Skeletal muscle cell (primary cell): Measurements from ENCODE around the gene BAHCC1.

Experiments
- DNase-seq: peaks from one replicate; pipeline ENCODE4 v3.0.0-alpha.2; 2010; ENCODE audit warnings: low read depth
- H3K4me3 ChIP-seq: 2 replicates; pipeline ENCODE4 v1.5.1; 2011; ENCODE audit warnings: low read depth, mild to moderate bottlenecking, control low read depth, low read length, moderate library complexity

Gene BAHCC1

DNA sequence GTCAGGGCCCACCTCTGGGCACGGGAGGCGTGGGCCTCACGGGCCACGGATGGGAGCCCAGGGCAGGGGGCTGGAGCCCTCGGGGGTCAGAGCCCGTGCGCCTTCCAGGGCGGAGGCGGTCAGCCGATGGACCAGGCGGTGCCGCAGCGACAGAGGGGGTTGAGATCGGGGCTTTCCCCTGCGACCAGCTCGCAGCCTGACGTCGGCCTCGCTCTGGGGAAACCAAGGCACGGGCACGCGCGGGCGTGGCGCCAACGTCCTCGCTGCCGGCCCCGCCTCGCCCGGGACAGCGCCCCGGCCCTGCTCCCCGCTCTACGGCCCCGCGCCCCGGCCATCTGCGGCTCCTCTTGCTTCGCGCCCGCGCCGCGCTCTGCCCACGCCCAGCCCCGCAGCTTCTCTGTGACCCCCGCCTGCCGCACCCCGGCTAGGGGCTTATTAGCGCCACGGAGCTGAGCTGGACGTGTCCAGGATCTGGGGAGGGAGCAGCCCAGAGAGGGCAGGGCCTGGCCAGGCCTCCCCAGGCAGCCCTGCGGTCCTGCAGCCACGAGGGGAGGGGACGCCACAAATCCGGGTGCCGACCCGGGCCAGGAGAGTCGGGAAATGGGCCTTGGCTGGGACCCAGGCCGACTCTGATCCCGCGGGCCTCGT lies 103.8 kb downstream of the BAHCC1 start:
- no peak overlapping the region for H3K4me3 ChIP-seq
- no peak for DNase-seq

DNA sequence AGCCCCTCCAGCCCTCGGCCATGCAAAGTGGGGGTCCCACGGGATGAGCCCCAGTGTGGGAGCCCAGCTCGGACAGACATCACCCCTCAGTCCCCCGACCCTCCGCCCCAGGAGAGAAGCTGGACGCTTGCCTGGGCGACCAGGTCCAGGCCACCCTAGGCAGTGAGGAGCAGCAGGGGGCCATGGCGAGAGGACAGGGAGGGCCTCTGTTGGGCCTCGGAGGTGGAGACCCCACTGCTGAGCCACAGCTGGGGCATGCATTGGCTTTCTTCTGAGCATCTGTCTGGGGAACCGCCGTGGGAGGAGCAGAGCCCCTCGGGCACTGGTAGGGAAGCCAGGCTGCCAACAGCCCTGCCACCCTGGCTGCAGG lies 104.3 kb downstream of the BAHCC1 start:
- H3K4me3 ChIP-seq, result no peak overlapping the region
- DNase-seq, result no peak

DNA sequence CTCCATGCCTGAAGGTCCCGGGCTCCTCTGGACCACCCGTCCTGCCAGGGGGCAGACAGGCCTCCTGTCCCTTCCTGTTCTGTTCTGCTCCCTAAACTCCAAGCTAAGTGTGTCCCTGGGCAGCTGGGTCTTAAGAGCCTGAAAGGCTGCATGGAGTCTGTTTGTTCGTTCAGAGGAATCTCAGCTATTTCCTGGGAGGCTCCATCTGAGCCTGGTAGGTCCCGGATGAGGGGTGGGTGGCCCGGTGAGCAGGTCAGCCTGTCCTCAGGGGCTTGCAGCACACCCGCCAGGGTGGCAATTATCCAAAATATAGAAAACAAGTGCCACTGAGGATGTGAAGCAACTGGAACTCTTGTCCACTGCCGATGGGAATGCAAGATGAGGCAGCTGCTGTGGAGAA lies 104.8 kb downstream of the BAHCC1 start:
- DNase-seq, result no peak
- no peak overlapping the region for H3K4me3 ChIP-seq

DNA sequence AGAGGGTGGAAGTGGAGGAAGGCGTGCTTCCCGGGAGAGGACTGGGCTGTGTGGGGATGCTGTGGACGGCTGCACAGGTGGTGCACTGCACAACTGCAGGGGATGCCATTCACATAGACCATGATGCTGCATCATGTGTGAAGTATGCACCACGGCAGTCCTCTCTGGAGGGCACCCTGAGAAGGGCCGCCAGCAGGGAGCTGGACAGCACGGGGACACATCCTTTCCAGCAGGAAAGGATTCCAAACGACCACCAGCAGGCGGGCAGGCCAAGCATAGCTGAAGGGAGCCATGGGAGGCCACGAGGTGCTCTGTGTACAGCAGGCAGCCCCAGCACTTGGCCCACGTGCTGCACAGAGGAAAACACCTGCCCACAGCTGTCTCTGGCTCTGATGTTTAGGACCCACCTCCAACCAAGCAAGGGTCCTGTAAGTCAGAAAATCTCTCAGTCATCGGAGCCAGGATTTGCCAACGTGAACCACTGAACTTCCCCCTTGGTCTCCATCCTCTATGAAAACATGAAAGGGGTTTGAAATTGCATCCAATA lies 107.3 kb downstream of the BAHCC1 start:
- DNase-seq, result no peak
- no peak overlapping the region for H3K4me3 ChIP-seq

DNA sequence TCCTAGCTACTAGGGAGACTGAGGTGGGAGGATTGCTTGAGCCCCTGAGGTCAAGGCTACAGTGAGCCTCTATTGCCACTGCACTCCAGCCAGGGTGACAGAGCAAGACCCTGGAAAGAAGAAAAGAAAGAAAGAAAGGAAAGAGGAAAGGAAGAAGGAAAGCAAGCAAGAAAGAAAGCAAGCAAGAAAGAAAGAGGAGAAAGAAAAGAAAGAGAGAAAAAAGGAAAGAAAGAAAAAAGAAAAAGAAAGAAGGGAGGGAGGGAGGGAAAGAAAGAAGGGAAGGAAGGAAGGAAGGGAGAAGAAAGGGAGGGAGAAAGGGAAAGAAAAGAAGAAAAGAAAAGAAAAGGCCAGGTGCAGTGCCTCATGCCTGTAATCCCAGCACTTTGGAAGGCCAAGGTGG lies 108.4 kb downstream of the BAHCC1 start:
- no peak overlapping the region for H3K4me3 ChIP-seq
- DNase-seq, result no peak

DNA sequence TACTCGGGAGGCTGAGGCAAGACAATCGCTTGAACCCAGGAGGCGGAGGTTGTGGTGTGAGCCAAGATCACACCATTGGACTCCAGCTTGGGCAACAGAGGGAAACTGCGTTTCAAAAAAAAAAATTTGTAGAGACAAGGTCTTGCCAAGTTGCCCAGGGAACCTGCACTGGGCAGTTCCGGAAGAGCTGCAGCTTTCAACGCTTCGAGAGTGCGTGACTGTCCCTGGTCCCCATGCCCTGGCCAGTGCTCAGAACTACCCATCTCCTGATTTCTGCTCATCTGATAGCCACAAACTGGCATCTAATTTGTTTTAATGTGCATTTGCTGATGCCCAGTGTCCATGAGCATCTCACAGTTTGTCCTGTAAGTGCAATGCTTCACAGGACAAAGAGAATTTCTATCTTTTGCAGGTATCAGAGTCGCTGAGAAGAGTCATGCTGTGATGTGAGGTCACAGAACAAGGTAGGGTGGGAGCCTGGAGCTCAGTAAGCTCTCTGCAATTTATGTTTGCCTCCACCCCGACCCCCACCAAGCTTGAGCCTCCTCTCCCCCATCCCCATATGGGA lies 113.5 kb downstream of the BAHCC1 start:
- H3K4me3 ChIP-seq, result peak overlapping the region; percentile 86
- DNase-seq, result no peak

DNA sequence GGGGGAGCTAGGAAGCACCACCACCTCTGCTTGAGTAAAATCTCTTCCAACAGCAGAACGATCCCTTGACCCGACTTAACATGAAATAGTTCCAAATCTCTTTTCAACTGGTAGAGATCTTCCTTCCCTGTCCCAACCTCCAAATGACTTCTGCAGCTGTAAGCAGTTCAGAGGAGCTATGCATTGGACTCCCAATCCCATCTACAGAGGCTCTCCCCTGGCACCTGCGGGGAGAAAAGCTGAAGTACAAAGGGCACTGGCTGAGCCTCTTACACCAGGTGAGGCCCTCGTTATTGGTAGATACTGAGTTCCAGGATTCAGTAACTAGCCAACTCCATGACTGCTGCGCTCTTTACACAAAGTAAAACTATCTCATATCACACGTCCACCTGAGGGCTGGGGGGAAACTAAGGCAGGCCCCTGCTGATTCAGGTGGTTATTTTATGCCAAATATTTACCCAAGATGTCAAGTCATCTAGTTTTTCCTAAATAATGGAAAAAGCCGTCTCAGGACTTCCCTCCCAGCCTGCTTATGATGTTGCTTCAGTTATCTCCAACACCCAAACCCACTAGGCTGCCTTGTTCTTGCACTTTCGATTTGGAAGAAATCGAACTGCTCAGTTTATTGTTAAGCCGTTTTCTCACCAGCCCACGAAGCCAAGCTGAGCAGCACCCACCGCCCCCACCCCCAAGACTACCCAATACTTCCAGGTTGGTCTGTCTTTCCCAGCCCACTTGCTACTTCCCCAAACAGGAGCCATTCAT lies 114.1 kb downstream of the BAHCC1 start:
- no peak for DNase-seq
- peak overlapping the region; percentile 86 for H3K4me3 ChIP-seq

DNA sequence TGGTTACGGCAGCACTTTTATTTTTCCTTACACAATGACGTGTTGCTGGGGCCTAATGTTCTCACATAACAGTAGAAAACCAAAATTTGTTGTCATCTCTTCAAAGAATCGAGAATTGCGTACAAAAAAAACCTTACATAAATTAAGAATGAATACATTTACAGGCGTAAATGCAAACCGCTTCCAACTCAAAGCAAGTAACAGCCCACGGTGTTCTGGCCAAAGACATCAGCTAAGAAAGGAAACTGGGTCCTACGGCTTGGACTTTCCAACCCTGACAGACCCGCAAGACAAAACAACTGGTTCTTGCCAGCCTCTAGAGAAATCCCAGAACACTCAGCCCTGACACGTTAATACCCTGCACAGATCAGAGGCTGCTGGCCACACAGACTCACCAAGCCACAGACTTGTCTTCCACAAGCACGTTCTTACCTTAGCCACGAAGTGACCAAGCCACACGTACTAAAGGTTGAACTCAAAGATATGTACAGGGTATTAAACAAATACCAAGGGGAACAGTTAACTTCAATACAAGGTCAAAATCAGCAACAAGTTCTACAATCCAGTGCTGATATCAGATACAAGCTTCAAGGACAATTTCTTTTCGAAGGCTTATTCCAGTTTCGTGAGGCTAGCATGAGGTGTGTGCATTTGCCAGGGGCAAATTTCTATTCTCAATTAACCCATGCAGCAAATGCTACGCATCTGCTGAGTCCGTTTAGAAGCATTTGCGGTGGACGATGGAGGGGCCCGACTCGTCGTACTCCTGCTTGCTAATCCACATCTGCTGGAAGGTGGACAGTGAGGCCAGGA lies 114.9 kb downstream of the BAHCC1 start:
- DNase-seq, result no peak
- H3K4me3 ChIP-seq, result peak overlapping the region; percentile 86

DNA sequence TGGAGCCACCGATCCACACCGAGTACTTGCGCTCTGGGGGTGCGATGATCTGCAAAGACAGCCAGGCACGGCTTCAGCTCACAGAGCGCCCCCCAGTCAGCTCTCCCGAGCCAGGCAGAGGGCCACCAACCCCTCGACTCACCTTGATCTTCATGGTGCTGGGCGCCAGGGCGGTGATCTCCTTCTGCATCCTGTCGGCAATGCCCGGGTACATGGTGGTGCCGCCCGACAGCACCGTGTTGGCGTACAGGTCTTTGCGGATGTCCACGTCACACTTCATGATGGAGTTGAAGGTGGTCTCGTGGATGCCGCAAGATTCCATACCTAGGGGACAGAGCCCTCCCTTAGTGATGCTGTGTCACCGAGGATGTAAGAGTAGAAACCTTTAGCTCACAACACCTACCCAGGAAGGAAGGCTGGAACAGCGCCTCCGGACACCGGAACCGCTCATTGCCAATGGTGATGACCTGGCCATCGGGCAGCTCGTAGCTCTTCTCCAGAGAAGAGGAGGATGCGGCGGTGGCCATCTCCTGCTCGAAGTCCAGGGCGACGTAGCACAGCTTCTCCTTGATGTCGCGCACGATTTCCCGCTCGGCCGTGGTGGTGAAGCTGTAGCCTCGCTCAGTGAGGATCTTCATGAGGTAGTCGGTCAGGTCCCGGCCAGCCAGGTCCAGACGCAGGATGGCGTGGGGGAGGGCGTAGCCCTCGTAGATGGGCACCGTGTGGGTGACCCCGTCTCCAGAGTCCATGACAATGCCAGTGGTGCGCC lies 115.7 kb downstream of the BAHCC1 start:
- peak overlapping the region; percentile 86 for H3K4me3 ChIP-seq
- no peak for DNase-seq

DNA sequence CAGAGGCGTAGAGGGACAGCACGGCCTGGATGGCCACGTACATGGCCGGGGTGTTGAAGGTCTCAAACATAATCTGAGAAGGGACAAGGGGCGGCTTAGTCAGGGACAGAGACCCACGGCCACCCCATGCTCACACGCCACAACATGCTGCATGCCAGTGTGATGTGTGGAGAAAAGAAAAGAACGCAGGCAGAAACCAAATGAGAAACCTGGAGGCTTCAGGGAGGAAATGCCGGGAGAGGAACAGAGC lies 116.2 kb downstream of the BAHCC1 start:
- peak overlapping the region; percentile 86 for H3K4me3 ChIP-seq
- no peak for DNase-seq

DNA sequence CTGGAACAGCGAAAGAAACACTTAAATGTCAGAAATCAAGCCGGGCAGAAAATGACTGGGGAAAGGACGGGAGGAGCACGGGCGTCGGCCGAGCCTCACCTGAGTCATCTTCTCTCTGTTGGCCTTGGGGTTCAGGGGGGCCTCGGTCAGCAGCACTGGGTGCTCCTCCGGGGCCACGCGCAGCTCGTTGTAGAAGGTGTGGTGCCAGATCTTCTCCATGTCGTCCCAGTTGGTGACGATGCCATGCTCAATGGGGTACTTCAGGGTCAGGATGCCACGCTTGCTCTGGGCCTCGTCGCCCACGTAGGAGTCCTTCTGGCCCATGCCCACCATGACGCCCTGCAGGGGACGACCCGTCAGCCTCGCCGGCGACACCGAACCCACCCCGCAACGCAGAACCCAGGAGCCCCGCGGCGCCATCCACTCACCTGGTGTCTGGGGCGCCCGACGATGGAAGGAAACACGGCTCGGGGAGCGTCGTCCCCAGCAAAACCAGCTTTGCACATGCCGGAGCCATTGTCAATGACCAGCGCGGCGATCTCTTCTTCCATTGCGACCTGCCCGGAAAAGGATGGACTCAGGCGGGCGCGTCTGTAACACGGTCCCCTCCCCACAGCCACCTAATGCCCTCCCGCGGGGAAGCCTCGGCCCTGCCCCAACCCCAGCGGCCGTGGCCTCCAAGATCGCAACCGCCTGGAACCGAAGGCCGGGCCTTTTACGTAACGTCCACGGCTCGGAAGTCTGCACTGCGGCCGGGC lies 116.7 kb downstream of the BAHCC1 start:
- DNase-seq, result no peak
- H3K4me3 ChIP-seq, result peak overlapping the region; percentile 86

DNA sequence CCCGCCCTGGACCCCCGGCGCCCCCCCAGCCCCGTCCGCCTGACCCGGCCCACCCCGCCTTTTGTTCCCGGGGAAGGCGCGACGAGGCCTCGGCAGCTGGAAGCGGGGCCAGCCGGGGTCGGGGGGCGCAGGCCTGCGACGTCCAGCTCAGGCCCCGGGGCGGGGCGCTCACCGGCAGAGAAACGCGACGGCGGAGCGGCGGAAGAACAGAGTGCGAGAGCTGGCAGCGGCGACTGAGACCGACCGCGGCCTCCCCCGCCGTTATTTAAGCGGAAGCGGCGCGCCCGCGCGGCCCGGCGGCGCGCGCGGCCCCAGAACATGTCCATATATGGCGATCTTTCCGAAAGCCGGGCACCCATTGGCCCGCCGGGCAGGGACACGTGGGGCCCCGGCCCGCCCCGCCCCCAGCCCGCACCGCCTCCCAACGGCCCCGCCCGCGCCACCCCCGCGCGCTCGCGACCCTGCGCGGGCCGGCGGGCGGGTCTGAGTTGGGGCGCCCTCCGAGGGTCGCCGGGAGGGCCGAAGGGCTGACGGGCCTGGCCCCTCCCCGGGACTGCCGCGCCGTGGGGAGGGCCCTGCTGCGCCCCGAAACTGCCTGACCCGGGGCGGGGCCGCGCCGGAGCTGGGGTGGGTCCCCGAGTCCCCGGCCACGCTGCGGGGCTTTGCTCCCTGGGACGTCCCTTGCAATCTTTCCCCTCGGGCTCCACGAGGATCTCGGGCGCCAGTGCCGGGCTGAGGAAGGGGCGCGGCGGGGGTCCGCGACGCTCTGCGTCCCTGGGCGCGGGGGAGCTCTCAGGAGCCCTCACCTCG lies 117.5 kb downstream of the BAHCC1 start, which contains the start of gene ACTG1:
ACTG1 (minus strand) TSS at position 238 of the 810 bp plus-strand sequence. CDS start 445 bp downstream, outside the sequence.
- H3K4me3 ChIP-seq, result peak within 1 kb of the TSS; percentile 86
- DNase-seq, result peak; percentile 75

DNA sequence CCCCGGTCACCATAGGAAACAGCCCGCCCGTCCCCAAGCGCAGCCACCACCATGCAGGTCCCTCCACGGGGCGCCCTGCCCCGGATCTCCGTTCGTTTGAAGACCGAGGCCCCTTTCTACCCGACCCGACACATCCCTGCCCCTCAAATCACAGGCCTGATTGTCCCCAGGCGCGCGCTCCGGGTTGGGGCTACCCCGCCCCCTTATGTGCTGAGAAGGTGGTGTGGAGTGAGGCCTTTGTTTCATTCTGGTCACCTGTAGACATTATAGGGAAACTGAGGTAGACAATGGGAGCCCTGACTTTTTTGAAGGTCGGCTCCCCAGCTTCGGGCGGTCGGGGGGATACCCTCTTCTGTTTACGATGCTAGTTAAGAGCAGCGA lies 118.1 kb downstream of the BAHCC1 start:
- no peak for DNase-seq
- H3K4me3 ChIP-seq, result peak overlapping the region; percentile 72

DNA sequence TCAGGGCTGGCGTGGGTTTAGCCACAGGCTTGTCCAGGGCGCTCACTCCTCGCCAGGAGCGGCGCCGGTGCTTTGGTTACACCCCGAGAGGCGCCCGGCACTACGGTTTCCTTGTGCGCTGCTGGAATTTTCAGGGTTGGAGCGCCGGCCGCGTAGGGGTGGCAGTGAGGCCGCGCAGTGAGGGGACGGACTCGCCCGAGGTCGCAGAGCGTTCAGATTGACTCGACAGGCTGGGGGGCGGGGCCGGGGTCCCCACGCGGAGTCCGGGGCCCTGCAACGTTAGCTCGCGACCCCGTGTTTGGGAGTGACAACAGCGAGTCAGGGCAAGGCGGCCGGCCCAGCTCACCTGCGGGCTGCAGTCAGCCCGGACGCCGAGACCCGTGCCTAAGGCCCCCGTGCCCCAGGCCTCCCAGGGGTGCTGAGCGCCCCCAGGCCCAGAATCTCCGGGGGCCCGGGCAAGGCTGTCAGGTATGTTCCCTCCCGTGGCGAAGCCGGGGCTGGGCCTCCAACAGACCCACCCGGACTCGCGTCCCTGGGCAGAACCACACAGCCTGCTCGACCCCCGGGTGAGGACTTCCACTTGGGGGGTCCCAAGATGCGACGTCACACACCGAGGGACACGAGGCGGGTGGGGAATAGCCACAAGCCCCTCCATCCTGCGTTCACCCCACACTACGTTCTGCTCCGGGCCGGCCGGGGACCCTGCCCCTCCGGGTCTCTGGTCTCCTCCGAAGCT lies 118.7 kb downstream of the BAHCC1 start:
- peak; percentile 38 for DNase-seq
- H3K4me3 ChIP-seq, result peak overlapping the region; percentile 72

DNA sequence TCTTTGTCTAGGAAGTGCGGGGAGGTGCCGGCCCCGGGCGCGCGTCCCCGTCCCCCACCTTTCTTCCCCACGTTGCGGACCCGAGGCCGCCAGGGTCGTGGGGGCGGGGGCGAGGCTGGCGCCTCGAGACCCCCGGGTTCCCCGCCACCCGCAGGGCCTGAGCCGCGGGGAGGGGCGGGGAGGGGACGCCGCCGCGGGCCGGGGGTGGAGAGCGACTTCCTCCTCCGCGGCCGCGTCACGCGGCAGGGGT lies 119.2 kb downstream of the BAHCC1 start:
- DNase-seq, result no peak
- peak overlapping the region; percentile 72 for H3K4me3 ChIP-seq

DNA sequence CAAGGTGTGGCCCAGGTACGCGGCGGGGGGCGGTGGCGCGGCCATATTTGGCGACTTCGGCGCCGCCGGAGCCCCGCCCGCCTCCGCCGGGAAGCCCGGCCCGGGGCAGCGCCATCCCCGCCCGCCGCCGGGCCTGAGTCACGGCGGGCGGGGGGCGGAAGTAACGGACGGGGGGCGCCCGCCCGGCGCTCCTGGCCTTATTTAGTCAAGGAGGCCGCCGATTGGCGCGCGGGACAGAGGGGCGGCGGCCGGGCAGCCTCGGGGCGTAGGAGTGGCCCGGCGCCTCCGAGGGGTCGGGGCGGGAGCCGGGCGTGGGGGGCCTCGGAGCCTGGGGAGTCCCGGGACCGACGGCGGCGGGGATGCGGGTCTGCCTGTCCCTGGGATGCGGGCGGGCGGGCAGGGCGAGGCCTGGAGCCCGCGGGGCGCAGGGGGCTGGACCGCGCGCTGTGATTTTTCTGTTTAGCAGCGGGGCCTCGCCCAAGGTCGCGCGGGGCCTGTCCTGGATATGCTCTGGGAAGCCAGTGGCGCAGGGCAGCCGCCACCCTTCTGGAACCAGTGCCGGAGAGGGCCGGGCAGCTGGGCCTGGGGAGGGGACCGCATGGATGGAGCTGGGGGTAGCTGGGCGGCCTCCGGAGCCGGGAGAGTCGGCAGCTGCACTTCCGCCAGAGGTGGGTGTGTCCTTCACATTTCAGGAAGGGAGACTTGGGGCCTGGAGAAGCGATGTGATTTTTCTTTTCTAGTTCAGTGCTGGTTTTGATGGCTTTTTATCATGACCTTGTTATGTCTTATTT lies 119.7 kb downstream of the BAHCC1 start:
- DNase-seq, result peak; percentile 56
- peak overlapping the region; percentile 72 for H3K4me3 ChIP-seq
